Kasumi-1 (cell line): ENCODE results near the gene INIP.

Source experiments
- DNase-seq, 2 experiments: peaks; one replicate each; lab custom pipeline; 2025; lab: John Stamatoyannopoulos, UW

INIP gene, protein sequence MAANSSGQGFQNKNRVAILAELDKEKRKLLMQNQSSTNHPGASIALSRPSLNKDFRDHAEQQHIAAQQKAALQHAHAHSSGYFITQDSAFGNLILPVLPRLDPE

DNA sequence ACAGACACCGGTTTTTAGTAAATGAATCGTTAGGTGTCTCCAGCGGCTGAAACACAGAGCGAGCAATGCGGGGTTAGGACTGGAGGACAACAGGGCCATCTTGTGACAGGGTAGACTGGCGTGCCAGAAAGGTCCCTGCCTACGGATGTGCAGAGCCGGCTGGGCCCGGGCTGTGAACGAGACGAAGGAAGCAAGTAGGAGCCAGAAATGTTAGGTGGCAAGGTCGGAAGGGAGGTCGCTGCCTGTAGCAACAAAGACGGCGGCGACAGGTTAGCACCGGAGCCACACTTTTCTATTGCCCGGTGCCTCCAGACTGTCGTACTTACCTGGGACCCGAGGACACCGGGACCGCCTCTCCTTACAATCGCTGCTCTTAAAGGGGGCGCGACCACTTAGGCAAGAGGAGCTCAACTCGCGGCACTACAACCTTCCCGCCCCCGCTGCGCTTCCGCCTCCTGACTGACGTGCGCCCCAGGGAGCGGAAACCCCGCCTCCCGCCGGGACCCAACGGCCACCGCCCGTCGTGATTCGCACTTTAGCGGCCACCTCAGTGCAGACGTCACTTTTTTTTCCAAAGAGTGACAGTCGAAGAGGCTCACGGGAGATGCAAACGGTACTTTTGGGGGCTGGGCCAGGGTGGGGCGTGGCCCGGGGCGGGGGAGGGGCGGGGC, at the start of gene INIP:
Gene INIP (minus strand): TSS at position 457 of the 671 bp plus-strand sequence. CDS start 1,632 bp downstream, outside the sequence.
- peak; percentile 95 to 98 for DNase-seq

DNA sequence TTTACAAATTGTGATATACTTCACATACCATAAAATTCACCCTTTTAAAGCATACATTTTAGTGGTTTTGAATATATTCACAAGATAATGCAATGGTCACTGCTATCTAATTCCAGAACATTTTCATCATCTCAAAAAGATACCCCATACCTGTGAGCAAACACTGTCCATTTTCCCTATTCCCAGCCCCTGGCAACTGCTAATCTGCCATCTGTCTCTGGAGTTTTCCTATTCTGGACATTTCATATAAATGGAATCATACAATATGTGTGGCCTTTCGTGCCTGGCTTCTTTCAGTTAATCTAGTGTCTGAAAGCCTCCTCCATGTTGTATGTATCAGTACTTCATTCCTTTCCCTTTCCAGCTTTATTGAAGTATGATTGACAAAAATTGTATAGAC, 47.4 kb upstream of the INIP start:
- no peak for DNase-seq

GRCh38 chr9:112764837-112765236, 46.9 kb upstream of the INIP start:
- no peak for DNase-seq

DNA sequence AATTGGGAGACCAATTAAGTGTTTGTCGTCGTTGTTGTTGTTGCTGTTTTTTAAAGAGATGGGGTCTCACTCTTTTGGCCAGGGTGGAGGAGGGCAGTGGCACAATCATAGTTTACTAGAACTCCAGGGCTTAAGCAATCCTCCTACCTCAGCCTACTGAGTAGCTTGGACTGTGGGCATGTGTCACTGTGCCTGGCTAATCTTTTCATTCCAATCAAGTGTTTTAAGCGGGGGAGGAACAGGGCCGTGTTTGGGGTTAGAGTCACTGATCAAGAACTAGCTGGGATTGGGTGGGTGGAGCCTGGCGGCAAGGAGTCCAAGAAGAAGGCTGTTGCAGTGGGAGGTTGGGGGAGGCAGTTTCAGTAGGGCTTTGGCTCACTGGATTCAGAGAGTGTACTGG, 46.4 kb upstream of the INIP start:
- DNase-seq, result no peak

DNA sequence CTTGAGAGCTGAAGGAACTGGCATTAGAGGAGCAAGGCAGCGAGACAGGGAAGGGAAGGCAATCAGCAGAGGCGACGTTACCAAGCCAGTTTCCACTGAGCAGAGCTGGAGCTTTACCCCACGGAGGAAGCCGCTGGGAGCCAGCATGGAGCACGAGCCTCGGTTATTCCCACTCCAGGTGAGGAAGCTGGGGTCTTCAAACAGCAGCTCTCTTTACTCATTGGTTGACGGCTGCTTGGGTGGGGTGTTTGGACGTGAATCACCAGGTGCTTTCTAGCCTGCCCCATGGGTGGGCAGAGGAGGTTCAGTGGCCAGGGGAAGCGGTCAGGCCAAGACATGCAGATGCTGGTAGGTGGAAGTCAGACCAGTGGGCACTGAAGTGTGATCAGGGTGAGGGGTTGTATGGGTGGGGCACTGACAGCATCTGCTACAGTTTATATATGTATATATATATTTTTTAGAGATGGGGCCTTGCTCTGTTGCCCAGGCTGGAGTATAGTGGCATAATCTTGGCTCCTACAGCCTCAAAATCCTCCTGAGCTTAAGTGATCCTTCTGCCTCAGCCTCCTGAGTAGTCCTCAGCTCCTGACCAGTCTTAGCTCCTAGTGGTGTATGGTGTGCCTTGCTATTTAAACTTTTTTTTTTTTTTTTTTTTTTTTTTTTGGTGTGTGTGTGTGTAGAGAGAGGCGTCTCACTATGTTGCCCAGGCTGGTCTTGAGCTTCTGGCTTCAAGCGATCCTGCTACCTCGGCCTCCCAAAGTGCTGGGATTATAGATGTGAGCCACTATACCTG, 45.0 kb upstream of the INIP start:
- no peak for DNase-seq

DNA sequence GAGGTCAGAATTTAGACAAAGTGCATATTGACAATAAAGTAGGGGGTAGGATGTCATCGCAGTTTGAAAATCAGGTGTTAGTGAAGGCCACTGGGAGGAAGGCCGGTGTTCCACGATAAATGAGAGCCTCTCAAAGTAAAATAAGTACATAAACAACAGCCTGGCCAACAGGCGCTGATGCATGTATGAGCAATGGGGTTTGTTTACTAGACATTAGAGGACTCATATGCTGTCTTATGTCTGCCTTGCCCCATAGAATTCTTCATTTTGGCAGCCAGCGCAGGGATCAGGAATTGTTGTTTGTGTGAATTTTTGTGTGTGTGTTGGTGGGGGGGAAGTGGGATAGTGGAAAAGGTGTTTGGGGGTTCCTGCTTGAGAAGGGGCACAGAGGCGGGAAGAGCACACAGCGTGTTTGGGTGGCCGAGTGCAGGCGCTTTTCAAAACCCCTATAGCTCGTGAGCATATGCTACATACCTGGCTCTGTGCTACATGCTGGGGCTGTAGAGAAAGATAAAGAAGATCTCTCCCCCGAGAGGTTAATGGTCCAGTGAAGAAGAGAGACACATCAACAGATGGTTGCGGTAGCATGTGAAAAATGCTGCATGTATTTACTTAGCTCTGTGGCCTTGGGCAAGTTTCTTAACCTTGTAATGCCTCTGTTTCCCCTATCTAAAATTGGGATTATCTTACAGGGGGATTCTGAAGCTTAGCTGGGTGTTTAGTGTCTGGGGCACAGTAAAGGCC, 44.2 kb upstream of the INIP start:
- no peak for DNase-seq

DNA sequence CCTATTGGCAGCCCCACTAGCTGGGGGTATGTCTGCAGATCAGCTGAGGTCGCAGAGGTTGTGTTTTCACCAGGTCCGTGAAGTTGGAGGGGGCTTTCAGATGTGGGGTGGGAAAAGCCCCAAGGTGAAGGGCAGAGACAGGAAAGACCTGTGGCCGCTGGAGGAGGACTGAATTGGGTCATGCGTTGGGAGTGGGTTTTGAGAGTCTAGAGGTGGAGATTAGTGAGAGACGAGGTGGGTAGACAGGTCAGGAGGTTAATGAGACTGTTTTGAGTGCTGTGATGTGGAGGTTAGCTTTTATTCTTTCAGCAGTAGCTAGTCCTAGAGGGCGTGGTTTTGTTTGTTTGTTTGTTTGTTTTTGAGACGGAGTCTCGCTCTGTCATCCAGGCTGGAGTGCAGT, 42.9 kb upstream of the INIP start:
- DNase-seq, result no peak

GRCh38 chr9:112757940-112758339, 40.0 kb upstream of the INIP start:
- no peak for DNase-seq

DNA sequence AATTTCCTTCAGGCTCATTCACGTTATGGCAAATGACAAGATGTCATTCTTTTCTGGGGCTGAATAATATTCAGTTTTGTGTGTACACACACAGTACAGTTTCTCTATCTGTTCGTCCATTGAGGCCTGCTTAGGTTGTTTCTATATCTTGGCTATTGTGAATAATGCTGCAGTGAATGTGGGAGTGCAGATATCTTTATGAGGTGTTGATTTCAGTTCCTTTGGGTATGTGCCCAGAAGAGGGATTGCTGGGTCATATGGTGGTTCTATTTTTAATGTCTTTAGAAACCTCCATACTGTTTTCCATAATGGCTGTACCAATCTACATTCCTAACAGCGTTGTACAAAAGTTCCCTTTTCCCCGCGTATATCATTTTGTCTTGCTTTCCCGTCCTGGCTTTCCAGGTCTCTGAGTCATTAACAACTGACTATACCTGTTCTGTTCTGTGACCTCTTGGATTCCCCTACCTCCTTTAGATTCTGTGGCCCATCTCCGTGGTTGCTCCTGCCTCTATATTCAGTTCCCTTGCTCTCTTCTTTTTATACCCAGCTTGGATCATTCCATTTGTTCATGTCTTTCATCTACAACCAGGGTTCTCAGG, 39.5 kb upstream of the INIP start:
- no peak for DNase-seq

DNA sequence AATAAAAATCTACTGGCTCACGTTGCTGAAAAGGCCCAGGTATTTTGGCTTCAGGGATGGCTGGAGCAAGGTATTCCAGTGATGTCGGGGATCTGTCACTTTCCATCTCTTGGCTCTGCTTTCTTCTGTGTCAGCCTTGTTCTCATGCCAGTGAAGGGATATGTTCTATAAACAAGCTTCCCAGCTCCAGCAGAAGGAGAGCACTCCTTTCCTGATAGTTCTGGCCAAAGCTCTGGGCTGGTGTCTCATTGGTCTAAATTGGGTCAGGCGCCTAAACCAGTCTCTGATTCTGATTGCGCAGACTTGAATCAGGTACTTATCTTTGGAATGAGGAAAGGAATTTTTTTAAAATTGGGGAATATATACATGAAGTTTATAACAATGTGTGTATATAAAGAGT, 37.8 kb upstream of the INIP start:
- DNase-seq, result no peak

DNA sequence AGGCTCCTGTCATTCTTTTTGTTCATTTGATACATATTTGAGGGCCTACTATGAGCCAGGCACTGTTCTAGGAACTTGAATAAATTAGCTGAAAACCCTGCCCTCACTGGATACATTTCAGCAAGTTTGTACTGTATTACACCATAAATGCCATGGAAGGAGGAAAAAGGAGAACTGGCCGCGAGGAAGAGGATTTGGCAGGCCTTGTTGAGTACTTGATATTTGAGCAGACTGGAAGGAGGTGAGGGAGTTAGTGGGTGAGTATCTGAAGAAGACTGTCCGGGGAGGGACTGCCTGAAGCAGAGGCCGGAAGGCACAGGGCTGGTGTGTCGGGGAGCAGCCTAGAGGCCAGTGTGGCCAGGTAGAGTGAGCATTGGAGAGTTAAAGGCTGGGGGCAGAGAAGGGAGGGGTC, 37.1 kb upstream of the INIP start:
- peak; percentile 63 to 66 for DNase-seq

DNA sequence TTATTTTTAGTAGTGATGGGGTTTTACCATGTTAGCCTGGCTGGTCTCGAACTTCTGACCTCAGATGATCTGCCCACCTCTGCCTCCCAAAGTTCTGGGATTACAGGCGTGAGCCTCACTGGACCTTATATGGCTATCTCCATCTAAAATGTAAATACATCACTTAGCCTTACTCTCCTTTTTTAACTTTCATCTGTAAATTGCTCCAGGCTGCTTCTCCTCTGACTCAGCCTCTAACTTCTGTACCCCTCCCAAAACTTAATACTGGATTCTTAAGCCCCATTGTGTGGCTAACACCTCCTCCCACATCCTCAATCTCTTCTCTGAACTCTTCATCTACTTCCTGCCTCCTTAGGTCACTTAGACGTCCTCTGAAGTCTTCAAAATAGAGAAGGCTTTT, 36.7 kb upstream of the INIP start:
- DNase-seq, result peak in 1 of 2 experiments; percentile 44

- no peak for DNase-seq
Measured at GRCh38 chr9:112753725-112754124, 35.8 kb upstream of the INIP start.

DNA sequence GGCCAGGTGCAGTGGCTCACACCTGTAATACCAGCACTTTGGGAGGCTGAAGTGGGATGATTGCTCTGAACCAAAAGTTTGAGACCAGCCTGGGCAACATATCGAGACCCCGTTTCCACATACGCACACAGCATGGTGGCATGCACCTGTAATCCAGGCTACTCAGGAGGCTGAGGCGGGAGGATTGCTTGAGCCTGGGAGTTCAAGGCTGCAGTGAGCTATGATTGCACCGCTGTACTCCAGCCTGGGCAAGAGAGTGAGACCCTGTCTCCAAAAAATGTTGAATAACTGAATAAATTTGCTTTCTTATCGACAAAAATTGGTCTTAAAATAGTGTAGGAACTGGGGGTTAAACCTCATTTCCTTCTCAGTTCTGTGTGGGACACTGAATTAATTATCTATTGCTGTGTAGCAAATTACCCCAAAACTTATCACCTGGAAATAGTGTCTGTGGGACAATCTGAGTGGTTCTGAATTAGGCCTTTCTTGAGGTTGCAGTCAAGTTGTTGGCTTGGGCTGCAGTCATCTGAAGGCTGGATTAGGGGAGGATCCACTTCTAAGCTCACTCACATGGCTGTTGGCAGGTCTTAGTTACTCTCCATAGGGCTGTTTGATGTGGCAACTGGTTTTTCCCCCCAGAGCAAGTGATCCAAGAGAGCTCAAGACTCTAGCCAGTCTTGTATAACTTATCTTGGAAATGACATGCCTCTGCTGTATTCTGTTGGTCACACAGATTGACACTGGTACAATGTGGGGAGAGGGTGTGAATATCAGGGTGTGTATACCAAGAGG, 34.6 kb upstream of the INIP start:
- no peak for DNase-seq

DNA sequence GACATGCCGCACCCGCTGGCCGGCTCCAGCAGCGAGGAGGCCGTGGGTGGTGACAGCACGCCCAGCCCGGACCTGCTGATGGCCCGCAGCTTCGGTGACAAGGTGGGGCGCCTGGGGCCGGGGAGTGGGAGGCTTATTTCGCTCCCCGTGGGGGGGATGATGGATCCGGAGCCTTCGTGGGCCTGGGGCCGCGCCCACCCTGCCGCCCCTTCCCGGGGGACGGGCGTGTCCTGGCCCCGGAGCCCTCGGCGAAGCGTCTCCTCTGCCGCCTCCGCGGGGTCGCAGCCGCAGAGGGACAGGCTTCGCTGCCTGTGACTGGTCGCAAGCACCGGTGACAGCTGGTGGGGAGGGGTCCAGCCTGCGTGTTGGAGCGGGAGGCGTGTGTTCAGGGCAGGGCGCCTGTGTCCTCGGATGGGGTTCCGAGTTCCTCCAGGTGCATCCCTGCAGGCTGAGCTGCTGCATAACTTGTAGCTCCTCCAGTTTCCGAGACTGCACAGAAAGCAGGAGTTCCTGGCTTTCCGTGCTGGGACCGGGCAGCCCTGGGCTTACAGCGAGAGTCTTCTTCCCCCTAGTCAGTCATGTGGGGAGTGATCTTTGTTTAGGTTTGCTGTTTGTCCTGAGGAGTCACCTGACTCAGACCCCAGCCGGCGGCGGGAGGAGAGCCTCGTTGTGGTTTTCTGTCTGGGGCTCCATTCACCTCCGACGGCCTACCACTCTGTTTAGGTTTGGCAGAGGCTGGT, 33.3 kb upstream of the INIP start:
- DNase-seq, result peak; percentile 48 to 49

DNA sequence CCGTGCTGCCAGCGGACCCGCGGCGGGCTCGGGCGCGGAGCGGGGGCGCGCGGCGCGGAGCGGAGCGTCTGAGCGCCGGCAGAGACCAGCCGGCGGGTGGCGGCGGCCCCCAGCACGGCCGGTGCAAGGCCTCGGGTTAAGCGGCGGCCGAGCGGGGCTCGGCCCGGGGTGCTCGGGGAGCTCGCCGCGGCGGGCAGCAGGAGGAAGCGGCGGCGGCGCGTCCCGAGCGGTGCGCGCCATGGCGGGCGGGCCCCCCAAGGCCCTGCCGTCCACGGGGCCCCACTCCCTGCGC, 32.8 kb upstream of the INIP start:
- DNase-seq, result no peak

DNA sequence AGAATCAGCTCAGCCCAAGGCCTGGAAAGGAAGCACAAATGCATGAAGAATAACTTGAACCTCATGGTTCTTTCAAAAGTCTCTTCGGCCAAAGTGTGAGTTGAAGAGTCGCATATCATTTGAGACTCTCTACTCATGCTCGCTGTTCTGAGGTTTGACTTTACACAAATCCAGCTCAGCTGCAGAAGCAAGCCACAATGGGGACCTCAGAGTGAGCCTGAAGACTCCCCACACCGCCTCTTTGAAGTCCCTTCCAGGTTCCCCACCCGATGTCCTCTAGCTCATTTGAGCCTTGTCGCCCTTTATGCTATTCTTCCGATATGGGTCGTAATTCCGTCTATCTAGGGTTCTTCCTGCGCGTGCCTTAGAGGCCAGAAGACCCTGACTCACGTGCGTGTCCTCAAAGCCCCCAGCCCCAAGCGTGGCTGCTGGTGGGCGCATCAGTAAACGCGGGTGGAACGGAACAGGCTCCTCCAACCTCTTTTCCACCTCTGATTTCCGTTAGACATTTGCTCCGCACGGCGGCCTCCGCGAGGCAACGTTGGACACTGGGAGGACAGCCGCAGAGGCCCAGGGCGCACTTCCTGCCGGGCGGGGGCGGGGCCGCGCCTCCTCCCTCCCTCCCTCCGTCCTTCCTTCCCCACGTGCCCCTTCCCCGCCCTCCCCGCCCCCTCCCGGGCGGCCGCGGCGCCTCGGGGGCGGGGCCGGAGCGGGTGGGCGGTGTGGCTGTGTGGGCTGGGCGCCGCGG, 32.3 kb upstream of the INIP start, which contains the start of gene SNX30:
Gene SNX30 (plus strand): TSS at position 745 of the 748 bp plus-strand sequence. CDS start 242 bp downstream, outside the sequence.
- DNase-seq, result peak; percentile 65 to 69

GRCh38 chr9:112747094-112747493, 29.2 kb upstream of the INIP start:
- DNase-seq, result no peak

- DNase-seq, result no peak
Measured at GRCh38 chr9:112744177-112744576, 26.3 kb upstream of the INIP start.
